ENCODE measurements around the gene RPL10A.

RPL10A gene

DNA sequence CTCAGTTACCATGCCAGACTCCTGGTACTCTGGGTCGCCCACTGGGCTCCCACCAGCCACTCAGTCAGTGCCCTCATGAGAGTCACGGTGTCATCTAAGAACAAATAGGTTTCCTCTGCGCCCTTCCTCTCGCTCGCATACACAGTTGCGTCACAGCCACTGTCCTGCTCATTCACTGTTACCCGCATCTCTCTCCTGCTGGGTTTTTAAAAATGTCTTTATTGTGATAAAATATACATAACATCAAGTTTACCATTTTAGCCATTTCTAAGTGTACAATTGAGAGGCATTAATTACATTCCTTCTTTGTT is 24.7 kb downstream of the RPL10A start:
- DNase-seq (ENCODE audit: low spot score) = no peak

DNA sequence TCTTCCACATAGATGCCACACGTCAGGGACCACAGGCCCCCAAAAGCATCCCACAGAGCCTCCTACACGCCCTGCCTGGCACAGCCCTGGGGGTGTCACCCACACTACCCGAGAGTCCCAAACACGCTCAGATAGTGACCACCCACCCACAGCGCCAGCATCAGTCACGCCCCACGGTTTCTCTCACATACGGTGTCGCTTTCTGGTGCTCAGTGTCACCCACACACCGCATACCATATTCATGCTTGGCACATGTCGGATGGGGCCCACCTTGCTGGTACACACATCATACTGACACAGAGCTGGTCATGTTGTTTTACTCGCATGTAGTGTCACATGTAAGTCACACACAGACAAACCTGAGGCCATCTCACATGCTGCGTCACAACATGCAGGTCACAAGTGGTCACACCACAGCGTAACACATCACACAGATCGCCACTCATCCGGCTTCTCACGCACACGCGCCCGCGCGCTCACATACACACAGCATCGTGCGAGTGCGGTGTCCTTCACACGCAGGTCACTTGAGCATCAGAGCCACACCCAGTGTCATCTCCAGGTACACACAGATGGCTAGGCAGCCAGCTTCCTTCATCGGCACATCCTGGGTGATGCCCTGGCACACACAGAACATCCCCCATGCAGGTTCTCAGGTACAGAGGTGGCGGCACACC is 25.2 kb downstream of the RPL10A start:
- no peak for DNase-seq (ENCODE audit: low spot score)

GRCh38 chr6:35494161-35494563 is 26.0 kb downstream of the RPL10A start:
- DNase-seq (ENCODE audit: low spot score) = no peak

- DNase-seq (ENCODE audit: low spot score) = no peak
Observed at GRCh38 chr6:35495258-35496035, 27.2 kb downstream of the RPL10A start.

GRCh38 chr6:35496036-35496840 is 28.0 kb downstream of the RPL10A start:
- peak; percentile 80 for DNase-seq (ENCODE audit: low spot score)

DNA sequence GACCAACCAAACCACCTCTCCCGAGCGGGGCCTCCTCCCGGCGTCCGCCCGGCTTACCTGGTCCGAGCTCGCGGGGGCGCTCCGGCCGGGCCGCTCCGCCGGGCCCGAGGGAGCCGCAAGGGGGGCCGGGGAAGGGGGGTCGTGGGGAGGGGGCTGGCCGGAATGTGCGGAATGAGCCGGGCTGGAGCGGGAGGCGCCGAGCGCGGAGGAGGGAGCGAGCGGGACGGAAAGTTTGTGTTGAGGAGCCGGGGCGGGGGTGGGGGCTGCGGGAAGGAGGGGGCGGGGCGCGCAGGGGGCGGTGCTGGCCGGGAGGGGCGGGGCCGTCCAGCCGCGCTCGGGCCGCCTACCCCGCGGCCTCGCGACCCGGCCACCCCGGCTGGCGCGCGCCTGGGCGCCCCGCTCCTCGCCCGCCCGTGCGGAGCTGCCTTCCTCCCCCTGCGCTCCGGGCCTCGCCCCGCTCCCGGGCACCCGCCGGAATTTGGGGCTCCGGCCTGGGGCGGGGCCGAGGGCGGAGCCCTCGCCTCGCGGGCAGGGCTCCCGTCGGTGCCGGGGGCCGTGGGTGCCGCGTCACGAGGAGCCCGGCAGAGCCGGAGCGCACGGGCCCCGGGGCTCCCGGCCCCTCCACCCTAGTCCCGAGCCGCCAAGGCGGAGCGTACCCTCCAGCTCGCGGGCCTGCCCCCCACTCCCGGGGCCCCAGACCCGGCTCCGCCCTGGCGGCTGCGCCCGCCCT is 28.8 kb downstream of the RPL10A start, which contains the start of gene TEAD3:
TSS of gene TEAD3 (minus strand) at position 239 of the 730 bp plus-strand sequence.
- peak; percentile 96 for DNase-seq (ENCODE audit: low spot score)

GRCh38 chr6:35497571-35498421 is 29.6 kb downstream of the RPL10A start:
- peak; percentile 80 for DNase-seq (ENCODE audit: low spot score)

DNA sequence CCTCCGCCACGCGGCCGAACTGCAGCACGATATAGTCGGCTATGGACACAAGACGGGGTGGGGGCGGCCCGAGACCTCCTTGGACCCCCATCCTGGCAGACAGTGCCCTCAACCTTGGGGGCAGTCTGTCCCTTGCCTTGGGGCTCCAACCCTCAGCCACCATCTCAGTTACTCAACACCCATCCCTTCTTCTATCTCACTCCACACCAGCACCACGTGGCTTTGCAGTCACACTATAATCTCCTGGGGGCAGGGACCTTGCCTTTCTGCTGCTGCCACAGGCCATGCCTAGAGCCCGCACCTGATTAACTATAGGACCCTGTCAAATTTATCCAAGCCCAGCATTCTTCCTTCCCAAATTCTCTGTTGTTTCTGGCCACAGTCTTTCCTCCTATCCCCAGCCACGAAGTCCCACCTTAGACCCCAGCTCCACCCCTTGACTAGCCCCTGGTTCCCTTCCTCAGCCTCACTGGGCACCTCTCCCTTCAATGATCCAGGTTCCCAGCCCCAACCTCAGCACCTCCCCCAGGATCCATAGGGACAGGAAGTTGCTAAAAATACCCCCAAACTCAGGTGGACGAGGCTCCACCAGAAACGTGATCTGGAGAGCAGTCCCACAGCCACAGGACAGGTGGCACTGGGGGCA is 30.3 kb downstream of the RPL10A start:
- no peak for DNase-seq (ENCODE audit: low spot score)

DNA sequence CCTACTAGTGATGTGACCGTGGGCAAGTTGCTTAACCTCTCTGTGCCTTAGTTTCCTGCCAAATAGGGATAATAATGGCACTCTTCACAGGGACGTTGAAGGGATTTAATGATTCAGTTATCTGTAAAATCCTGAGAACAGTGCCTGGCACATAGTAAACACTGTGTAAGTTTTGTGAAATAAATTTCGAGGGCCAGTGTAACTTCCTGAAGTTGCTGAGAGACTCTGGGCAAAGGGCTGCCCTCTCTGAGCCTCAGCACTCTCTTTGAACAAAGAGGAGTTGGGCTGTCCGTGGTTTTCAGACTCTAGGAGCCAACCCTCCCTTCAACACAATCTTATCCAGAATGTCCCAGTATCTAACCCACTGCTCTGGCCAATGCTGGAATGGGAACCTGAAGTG is 31.2 kb downstream of the RPL10A start:
- DNase-seq (ENCODE audit: low spot score) = no peak

DNA sequence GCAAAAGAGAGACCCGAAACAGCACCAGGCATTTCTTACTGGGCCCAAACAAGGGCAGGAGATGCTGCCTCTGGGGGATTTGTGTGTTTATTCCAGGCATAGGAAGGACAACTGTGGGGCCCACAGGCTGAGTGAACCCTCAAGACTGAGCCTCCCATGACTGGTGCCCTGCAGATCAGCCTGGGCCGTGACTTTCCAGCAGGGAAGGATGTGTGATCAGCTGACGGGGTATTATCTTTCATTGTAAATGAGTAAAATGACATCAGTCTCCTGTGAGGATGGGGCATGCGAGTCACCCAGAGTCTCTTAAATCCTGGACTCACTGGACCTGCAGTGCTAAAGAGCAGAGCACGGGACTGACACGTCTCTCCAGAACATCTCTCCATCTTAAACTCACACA is 32.6 kb downstream of the RPL10A start:
- no peak for DNase-seq (ENCODE audit: low spot score)

DNA sequence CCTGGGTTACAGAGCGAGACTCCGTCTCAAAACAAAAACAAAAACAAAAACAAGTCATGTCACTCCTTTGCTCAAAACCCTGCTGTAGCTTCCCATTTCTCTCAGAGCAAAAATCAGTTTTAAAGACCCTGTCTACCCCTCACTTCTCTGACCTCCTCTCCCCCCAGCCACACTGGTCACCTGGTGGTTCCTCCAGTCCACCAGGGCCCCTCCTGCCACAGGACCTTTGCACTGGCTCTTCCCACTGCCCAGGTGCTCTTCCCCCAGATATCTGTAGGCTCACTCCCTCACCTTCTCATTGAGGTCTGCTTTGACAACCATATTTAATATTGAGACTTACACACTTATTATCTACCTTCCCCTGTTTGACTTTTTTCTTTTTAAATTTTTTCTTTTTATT is 33.6 kb downstream of the RPL10A start:
- DNase-seq (ENCODE audit: low spot score) = no peak

DNA sequence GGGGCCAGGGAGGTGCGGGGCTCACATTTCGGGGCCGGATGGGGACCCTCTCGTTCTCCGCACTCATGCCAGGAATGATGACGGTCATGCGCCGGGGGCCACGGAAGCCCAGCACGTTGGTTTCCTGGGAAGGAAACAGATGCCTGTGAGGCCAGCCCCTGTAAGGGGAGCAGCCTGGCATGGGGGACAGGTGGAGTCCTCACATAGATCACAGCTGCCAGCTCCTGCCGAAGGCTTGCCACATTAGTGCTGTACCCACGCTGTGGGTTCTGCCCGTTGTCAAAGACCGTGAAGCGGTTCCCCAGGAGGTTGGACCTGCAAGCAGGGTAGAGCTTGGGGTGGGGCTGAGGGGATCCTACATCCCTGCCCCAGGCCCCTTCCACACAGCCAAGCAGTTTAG is 35.3 kb downstream of the RPL10A start:
- DNase-seq (ENCODE audit: low spot score) = no peak

GRCh38 chr6:35505999-35506412 is 37.8 kb downstream of the RPL10A start:
- DNase-seq (ENCODE audit: low spot score) = no peak

DNA sequence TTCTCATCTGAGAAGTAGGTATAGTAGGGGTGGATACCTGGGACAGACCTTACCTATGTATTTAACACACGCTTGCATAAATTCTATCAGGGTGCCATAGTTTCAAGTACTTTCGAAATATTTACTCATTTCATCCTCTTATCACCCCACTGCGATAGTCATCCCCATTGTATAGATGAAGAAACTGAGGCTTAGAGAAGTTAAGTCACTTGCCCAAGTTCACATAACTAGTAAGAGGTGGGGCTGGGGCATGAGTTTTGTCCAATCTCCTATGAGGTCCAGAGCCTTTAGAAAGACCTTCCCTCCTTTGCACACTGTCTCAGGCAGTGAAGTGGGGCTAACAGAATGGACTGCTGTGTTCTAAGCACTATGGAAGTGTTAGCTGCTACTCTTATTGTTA is 38.3 kb downstream of the RPL10A start:
- no peak for DNase-seq (ENCODE audit: low spot score)

GRCh38 chr6:35507221-35507620 is 39.0 kb downstream of the RPL10A start:
- DNase-seq (ENCODE audit: low spot score) = no peak

- DNase-seq (ENCODE audit: low spot score) = peak; percentile 2
Observed at GRCh38 chr6:35508027-35508426, 39.8 kb downstream of the RPL10A start.

- peak; percentile 14 for DNase-seq (ENCODE audit: low spot score)
Observed at GRCh38 chr6:35508542-35508941, 40.3 kb downstream of the RPL10A start.

GRCh38 chr6:35510916-35511561 is 42.8 kb downstream of the RPL10A start:
- peak; percentile 22 for DNase-seq (ENCODE audit: low spot score)

GRCh38 chr6:35511562-35511941 is 43.4 kb downstream of the RPL10A start:
- DNase-seq (ENCODE audit: low spot score) = no peak

DNA sequence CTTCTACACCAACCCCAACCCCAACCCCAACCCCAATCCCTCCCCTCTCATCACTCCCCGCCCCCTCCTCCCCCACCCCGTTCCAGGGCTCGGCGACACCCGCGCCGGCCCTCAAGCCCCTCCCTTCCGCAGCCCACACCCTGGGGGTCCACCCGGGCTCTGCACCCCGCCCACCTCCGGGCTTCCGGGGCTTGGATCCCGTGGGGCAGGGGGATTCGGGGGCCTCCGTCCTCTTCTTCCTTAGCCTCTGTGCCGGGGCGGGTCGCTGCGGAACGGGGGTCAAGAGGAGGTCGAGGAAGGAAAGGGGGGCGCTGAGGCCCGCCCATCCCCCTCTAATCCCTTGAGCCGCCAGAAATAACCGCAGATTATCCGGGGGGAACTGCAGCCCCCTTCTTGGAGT is 43.8 kb downstream of the RPL10A start:
- DNase-seq (ENCODE audit: low spot score) = no peak
